ENCODE data around the gene IGFBP7.
A peak's percentile ranks its signal among the peaks of the same experiment; 100 is the strongest.

Gene IGFBP7

GRCh38 chr4:57095956-57096355 lies 14.2 kb downstream of the IGFBP7 start:
- DNase-seq (ENCODE audit: low read depth, low spot score): no peak
- no peak overlapping the region for H3K4me3 ChIP-seq (ENCODE audit: low read depth, low read length)
- in situ Hi-C loops (cut with HindIII; ENCODE audit: low sequenced_read_pairs): no loop called here
- no peak for TF ChIP-seq CTCF (IDR thresholded peaks at IDR 0.05; ENCODE audit: low read depth, low read length)

GRCh38 chr4:57095245-57095644 lies 14.9 kb downstream of the IGFBP7 start:
- no peak overlapping the region for H3K4me3 ChIP-seq (ENCODE audit: low read depth, low read length)
- DNase-seq (ENCODE audit: low read depth, low spot score): no peak
- no peak for TF ChIP-seq CTCF (IDR thresholded peaks at IDR 0.05; ENCODE audit: low read depth, low read length)
- in situ Hi-C loops (cut with HindIII; ENCODE audit: low sequenced_read_pairs): no loop called here

- TF ChIP-seq CTCF (IDR thresholded peaks at IDR 0.05; ENCODE audit: low read depth, low read length): peak; percentile 9
- DNase-seq (ENCODE audit: low read depth, low spot score): peak; percentile 73
- no peak overlapping the region for H3K4me3 ChIP-seq (ENCODE audit: low read depth, low read length)
- in situ Hi-C loops (cut with HindIII; ENCODE audit: low sequenced_read_pairs): no loop called here
Measured at GRCh38 chr4:57094832-57095223, 15.4 kb downstream of the IGFBP7 start.

GRCh38 chr4:57093845-57094831 lies 16.0 kb downstream of the IGFBP7 start:
- TF ChIP-seq CTCF (IDR thresholded peaks at IDR 0.05; ENCODE audit: low read depth, low read length): no peak
- H3K4me3 ChIP-seq (ENCODE audit: low read depth, low read length): no peak overlapping the region
- in situ Hi-C loops (cut with HindIII; ENCODE audit: low sequenced_read_pairs): no loop called here
- no peak for DNase-seq (ENCODE audit: low read depth, low spot score)

- DNase-seq (ENCODE audit: low read depth, low spot score): no peak
- no peak overlapping the region for H3K4me3 ChIP-seq (ENCODE audit: low read depth, low read length)
- no peak for TF ChIP-seq CTCF (IDR thresholded peaks at IDR 0.05; ENCODE audit: low read depth, low read length)
- in situ Hi-C loops (cut with HindIII; ENCODE audit: low sequenced_read_pairs): no loop called here
Measured at GRCh38 chr4:57091657-57092162, 18.5 kb downstream of the IGFBP7 start.

GRCh38 chr4:57090079-57090478 lies 20.1 kb downstream of the IGFBP7 start:
- H3K4me3 ChIP-seq (ENCODE audit: low read depth, low read length): no peak overlapping the region
- no peak for DNase-seq (ENCODE audit: low read depth, low spot score)
- in situ Hi-C loops (cut with HindIII; ENCODE audit: low sequenced_read_pairs): no loop called here
- no peak for TF ChIP-seq CTCF (IDR thresholded peaks at IDR 0.05; ENCODE audit: low read depth, low read length)

All from astrocyte of the spinal cord (primary cell).